Upper lobe of left lung (tissue), 4 donors: ENCODE data around the gene CHCHD3.

Source experiments
- CTCF ChIP-seq, 6 experiments: fragments of 450-650 bp in 4 of 6; fragments of 200-600 bp in 2 of 6; sonication (generic) in 2 of 6; IDR thresholded peaks; one replicate each; pipeline ENCODE4 v1.5.1; 2016 to 2019; ENCODE audit warnings: antibody characterized with exemption in 6 of 6
- POLR2A ChIP-seq, 4 donors: fragments of 450-650 bp; IDR thresholded peaks; one replicate each; pipeline ENCODE4 v1.5.1; 2016 to 2017; ENCODE audit warnings: antibody characterized with exemption in 4 of 4, mild to moderate bottlenecking in 2 of 4
- POLR2AphosphoS5 ChIP-seq, 2 donors: sonication (generic); formaldehyde crosslinking; IDR thresholded peaks; one replicate each; pipeline ENCODE4 v1.5.1; 2017; ENCODE audit warnings: antibody characterized with exemption in 2 of 2

- TF ChIP-seq POLR2AphosphoS5 (IDR thresholded peaks at IDR 0.05) (no peak), CTCF (IDR thresholded peaks at IDR 0.05) (no peak), POLR2A (IDR thresholded peaks at IDR 0.05) (no peak)
Observed at GRCh38 chr7:132855901-132856300, 226.0 kb downstream of the CHCHD3 start.
